ENCODE data around the gene TET2. TPM values are rescaled to one million over a fixed set of nuclear protein-coding genes. Genes with fewer than 3 reads are reported as not detected.

The TET2 gene
- total RNA-seq, 2 experiments from 2014 or later: 0.19 TPM; not detected in 1

- Histone ChIP-seq H3K4me3 (ENCODE audit: low read depth, low read length, poor library complexity, severe bottlenecking) (no peak overlapping the region), H3K9me3 (ENCODE audit: low read length) (no peaks in the 10 kb centered on the region), H3K4me2 (ENCODE audit: low read length) (no peak overlapping the region), H3K79me2 (ENCODE audit: insufficient read depth, low read depth, low read length) (no peaks in the 10 kb centered on the region), H3K4me1 (ENCODE audit: insufficient read depth, low read length, poor library complexity, severe bottlenecking) (no peaks in the 10 kb centered on the region), H3K36me3 (ENCODE audit: insufficient read depth, low read length) (no peaks in the 10 kb centered on the region), H4K20me1 (ENCODE audit: insufficient read depth, low read length) (no peaks in the 10 kb centered on the region; the same call in 1 of the 2 replicates), H3K9me2 (ENCODE audit: insufficient read depth, low read length) (no peaks in the 10 kb centered on the region), H2AFZ (ENCODE audit: low read length) (no peak overlapping the region), H3K27ac (ENCODE audit: low read depth, low read length, poor library complexity, severe bottlenecking) (no peak overlapping the region)
- POLR2A ChIA-PET: no interaction called here
- no TSS peak for BruUV-seq (replicated peaks)
- no peak for TF ChIP-seq EZH2phosphoT487 (IDR thresholded peaks at IDR 0.05; ENCODE audit: borderline replicate concordance, low read depth, low read length)
- TF ChIP-seq CTCF (conservative IDR thresholded peaks at IDR 0.05; ENCODE audit: low read length): no peak
- intact Hi-C loops (cut with micrococcal nuclease; ENCODE audit: unreplicated experiment): no loop called here
- DNase-seq (ENCODE audit: low spot score): no peak
- CTCF ChIA-PET (ENCODE audit: unreplicated experiment): no interaction called here
Observed at GRCh38 chr4:105153749-105154148, 7.1 kb downstream of the TET2 start.

- CTCF ChIA-PET (ENCODE audit: unreplicated experiment): no interaction called here
- no peaks in the 10 kb centered on the region for H3K4me1 ChIP-seq (ENCODE audit: insufficient read depth, low read length, poor library complexity, severe bottlenecking)
- H3K4me2 ChIP-seq (ENCODE audit: low read length): no peak overlapping the region
- H3K9me3 ChIP-seq (ENCODE audit: low read length): no peaks in the 10 kb centered on the region
- H3K79me2 ChIP-seq (ENCODE audit: insufficient read depth, low read depth, low read length): no peaks in the 10 kb centered on the region
- intact Hi-C loops (cut with micrococcal nuclease; ENCODE audit: unreplicated experiment): no loop called here
- DNase-seq (ENCODE audit: low spot score): no peak
- no peaks in the 10 kb centered on the region; the same call in 1 of the 2 replicates for H4K20me1 ChIP-seq (ENCODE audit: insufficient read depth, low read length)
- no peak overlapping the region for H3K4me3 ChIP-seq (ENCODE audit: low read depth, low read length, poor library complexity, severe bottlenecking)
- H3K27ac ChIP-seq (ENCODE audit: low read depth, low read length, poor library complexity, severe bottlenecking): no peak overlapping the region
- no peak overlapping the region for H2AFZ ChIP-seq (ENCODE audit: low read length)
- H3K36me3 ChIP-seq (ENCODE audit: insufficient read depth, low read length): no peaks in the 10 kb centered on the region
- TF ChIP-seq CTCF (conservative IDR thresholded peaks at IDR 0.05; ENCODE audit: low read length) (no peak), EZH2phosphoT487 (IDR thresholded peaks at IDR 0.05; ENCODE audit: borderline replicate concordance, low read depth, low read length) (no peak)
- H3K9me2 ChIP-seq (ENCODE audit: insufficient read depth, low read length): no peaks in the 10 kb centered on the region
- no TSS peak for BruUV-seq (replicated peaks)
- POLR2A ChIA-PET: no interaction called here
Observed at GRCh38 chr4:105154576-105154975, 7.9 kb downstream of the TET2 start.

- H3K4me1 ChIP-seq (ENCODE audit: insufficient read depth, low read length, poor library complexity, severe bottlenecking): no peaks in the 10 kb centered on the region
- no peaks in the 10 kb centered on the region for H4K20me1 ChIP-seq (ENCODE audit: insufficient read depth, low read length)
- H3K27ac ChIP-seq (ENCODE audit: low read depth, low read length, poor library complexity, severe bottlenecking): no peak overlapping the region
- ChIA-PET POLR2A (no interaction called here), CTCF (ENCODE audit: unreplicated experiment) (no interaction called here)
- H3K9me2 ChIP-seq (ENCODE audit: insufficient read depth, low read length): no peaks in the 10 kb centered on the region
- TF ChIP-seq EZH2phosphoT487 (IDR thresholded peaks at IDR 0.05; ENCODE audit: borderline replicate concordance, low read depth, low read length) (no peak), CTCF (conservative IDR thresholded peaks at IDR 0.05; ENCODE audit: low read length) (no peak)
- no peak overlapping the region for H3K4me2 ChIP-seq (ENCODE audit: low read length)
- DNase-seq (ENCODE audit: low spot score): no peak
- no peaks in the 10 kb centered on the region for H3K79me2 ChIP-seq (ENCODE audit: insufficient read depth, low read depth, low read length)
- intact Hi-C loops (cut with micrococcal nuclease; ENCODE audit: unreplicated experiment): no loop called here
- no peak overlapping the region for H2AFZ ChIP-seq (ENCODE audit: low read length)
- H3K9me3 ChIP-seq (ENCODE audit: low read length): no peaks in the 10 kb centered on the region
- no TSS peak for BruUV-seq (replicated peaks)
- H3K36me3 ChIP-seq (ENCODE audit: insufficient read depth, low read length): no peaks in the 10 kb centered on the region
- no peak overlapping the region for H3K4me3 ChIP-seq (ENCODE audit: low read depth, low read length, poor library complexity, severe bottlenecking)
Observed at GRCh38 chr4:105155426-105155825, 8.8 kb downstream of the TET2 start.
